Glutamatergic neuron (in vitro differentiated cells): Measurements from ENCODE around the gene GRIK4. TPM values are rescaled to one million over a fixed set of nuclear protein-coding genes. Genes with fewer than 3 reads are reported as not detected.

ENCODE experiments used
- DNase-seq: peaks from one replicate; pipeline ENCODE4 v3.0.0; 2022
- H3K27ac Mint-ChIP-seq: one replicate; pipeline ENCODE4 v1.8.0; 2020; ENCODE audit warnings: mild to moderate bottlenecking, mixed read lengths, inconsistent platforms; ENCODE audit not compliant: unreplicated experiment
- H3K27me3 Mint-ChIP-seq: one replicate; pipeline ENCODE4 v1.8.0; 2020; ENCODE audit warnings: mild to moderate bottlenecking, moderate library complexity, mixed read lengths, inconsistent platforms; ENCODE audit not compliant: unreplicated experiment
- H3K36me3 Mint-ChIP-seq: one replicate; pipeline ENCODE4 v1.8.0; 2020; ENCODE audit warnings: mild to moderate bottlenecking, mixed read lengths, inconsistent platforms; ENCODE audit not compliant: unreplicated experiment
- H3K4me1 Mint-ChIP-seq: one replicate; pipeline ENCODE4 v1.8.0; 2020; ENCODE audit warnings: mild to moderate bottlenecking, low read depth, mixed read lengths, inconsistent platforms; ENCODE audit not compliant: unreplicated experiment
- H3K4me3 Mint-ChIP-seq: one replicate; pipeline ENCODE4 v1.8.0; 2020; ENCODE audit warnings: mild to moderate bottlenecking, mixed read lengths, inconsistent platforms; ENCODE audit not compliant: unreplicated experiment
- H3K9me3 Mint-ChIP-seq: one replicate; pipeline ENCODE4 v1.8.0; 2020; ENCODE audit warnings: mild to moderate bottlenecking, moderate library complexity, mixed read lengths, inconsistent platforms; ENCODE audit not compliant: unreplicated experiment
- total RNA-seq: library from RNA; stranded (reverse); fragmentation: NEBNext Ultra II Directional; extraction: Animal tissue kit (Norgen Biotek cat#: 25700); gene quantifications from one replicate; pipeline ENCODE4 v1.2.1, GENCODE V29; 2021; ENCODE audit not compliant: unreplicated experiment
- TF ChIP-seq, protein P1 (sequence below): fragments of 200-600 bp; sonication (generic); IDR thresholded peaks from one replicate; pipeline ENCODE4 v1.5.0; 2021; ENCODE audit not compliant: partially characterized antibody, unreplicated experiment

Gene GRIK4
- total RNA-seq, 1 donor from 2014 or later, result 3.6 TPM

DNA sequence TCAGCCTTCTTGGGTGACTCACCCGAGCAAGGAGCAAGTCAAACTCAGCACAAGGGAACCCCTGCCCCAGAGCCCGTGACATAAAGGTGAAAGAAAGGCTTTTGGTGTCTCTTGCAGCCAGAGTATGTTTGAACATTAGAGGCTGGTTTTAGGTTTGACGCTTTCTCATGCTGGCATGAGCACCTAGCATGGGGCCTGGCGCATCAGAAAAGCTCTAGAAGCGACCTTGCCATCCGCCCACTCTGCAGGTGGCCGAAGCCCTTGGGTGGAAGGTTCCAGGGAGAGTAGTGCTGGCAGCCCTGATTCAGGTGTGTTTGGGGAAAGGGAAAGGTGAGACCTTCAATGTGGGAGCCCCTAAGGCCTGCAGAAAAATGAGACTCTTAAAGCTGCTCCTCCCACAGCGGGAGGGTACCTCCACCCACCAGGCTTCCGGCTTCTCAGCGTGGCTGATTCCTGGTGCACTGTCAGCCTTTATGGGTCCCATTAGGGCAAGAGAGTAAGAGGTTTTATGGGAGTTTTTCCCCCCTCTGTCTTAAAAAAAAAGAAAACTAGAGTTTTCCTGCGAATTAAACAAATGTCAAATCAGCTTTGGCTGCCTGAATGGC lies 88.4 kb downstream of the GRIK4 start:
- no peaks in the 10 kb centered on the region for H3K36me3 Mint-ChIP-seq
- DNase-seq, result no peak
- no peak overlapping the region for H3K4me3 Mint-ChIP-seq
- H3K4me1 Mint-ChIP-seq, result peaks cover 1% of the 10 kb centered on the region
- H3K27ac Mint-ChIP-seq, result no peak overlapping the region
- peaks cover 7% of the 10 kb centered on the region for H3K27me3 Mint-ChIP-seq
- TF ChIP-seq, protein P1, sequence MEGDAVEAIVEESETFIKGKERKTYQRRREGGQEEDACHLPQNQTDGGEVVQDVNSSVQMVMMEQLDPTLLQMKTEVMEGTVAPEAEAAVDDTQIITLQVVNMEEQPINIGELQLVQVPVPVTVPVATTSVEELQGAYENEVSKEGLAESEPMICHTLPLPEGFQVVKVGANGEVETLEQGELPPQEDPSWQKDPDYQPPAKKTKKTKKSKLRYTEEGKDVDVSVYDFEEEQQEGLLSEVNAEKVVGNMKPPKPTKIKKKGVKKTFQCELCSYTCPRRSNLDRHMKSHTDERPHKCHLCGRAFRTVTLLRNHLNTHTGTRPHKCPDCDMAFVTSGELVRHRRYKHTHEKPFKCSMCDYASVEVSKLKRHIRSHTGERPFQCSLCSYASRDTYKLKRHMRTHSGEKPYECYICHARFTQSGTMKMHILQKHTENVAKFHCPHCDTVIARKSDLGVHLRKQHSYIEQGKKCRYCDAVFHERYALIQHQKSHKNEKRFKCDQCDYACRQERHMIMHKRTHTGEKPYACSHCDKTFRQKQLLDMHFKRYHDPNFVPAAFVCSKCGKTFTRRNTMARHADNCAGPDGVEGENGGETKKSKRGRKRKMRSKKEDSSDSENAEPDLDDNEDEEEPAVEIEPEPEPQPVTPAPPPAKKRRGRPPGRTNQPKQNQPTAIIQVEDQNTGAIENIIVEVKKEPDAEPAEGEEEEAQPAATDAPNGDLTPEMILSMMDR, result no peak
- no peaks in the 10 kb centered on the region for H3K9me3 Mint-ChIP-seq

DNA sequence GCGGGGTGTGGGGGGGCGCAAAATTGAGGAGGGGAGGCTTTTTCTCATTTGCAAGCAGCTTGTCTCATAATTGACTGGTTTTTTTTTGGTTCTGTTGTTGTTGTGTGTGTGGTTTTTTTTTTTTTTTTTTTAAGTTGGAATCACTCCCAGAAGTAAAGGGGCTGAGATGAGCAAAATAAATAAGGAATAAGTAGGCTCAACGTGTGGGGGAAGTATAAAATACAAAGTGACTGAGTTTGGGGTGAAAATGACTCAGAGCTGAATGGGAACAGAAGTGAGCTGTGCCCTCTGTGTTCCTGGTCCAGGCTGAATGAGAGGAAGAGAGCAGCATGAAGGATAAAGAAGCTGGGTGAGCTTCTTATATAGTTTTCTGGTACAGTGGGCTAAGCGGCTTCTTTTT lies 90.0 kb downstream of the GRIK4 start:
- Mint-ChIP-seq H3K4me1 (peaks cover 1% of the 10 kb centered on the region), H3K36me3 (no peaks in the 10 kb centered on the region), H3K9me3 (no peaks in the 10 kb centered on the region), H3K27ac (no peak overlapping the region), H3K4me3 (no peak overlapping the region), H3K27me3 (peaks cover 5% of the 10 kb centered on the region)
- no peak for DNase-seq
- TF ChIP-seq, protein P1, result no peak

DNA sequence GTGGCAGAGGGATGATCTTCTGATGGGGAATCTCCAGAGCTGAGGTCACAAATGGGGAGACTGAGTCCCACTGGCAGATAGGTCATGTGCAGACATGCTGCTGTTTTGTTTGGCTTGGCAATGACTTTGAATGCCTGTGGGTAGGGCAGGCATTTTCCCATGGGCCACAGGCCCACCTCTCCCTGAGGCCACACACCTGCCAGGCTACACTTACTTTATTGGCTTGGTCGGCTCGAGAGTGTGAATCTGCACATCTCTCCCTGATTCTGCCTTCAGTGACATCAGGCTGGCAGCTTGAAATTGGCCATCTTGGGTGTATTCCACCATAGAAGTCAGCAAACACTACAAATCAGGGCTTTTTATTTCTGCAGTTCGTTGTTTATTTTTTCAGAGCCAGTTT lies 91.5 kb downstream of the GRIK4 start:
- no peak overlapping the region for H3K4me3 Mint-ChIP-seq
- DNase-seq, result no peak
- H3K9me3 Mint-ChIP-seq, result no peaks in the 10 kb centered on the region
- TF ChIP-seq, protein P1, result no peak
- H3K27me3 Mint-ChIP-seq, result peaks cover 8% of the 10 kb centered on the region
- H3K4me1 Mint-ChIP-seq, result peaks cover 1% of the 10 kb centered on the region
- H3K36me3 Mint-ChIP-seq, result peaks cover 4% of the 10 kb centered on the region
- H3K27ac Mint-ChIP-seq, result no peak overlapping the region

DNA sequence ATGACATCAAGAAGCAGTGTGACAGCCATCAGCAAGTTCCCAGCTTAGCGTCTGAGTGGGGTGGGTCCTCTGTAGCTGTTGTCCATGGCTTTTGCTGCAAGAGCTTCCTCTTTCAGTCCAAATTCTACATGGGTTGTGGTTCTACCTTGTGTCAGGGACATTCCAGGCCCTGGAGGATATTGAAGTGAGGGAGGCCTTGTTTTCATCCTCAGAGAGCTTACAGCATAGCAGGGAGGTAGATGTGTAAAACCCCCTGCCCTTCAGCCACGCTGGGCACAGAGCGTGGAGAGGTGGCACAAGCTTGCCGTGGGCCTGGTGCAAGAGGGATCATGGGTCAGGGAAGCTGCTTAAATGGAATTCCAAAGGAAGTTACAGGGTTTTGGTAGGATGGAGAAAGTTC lies 93.9 kb downstream of the GRIK4 start:
- no peak for DNase-seq
- Mint-ChIP-seq H3K9me3 (no peaks in the 10 kb centered on the region), H3K4me3 (no peak overlapping the region), H3K27me3 (peaks cover 8% of the 10 kb centered on the region), H3K27ac (no peak overlapping the region), H3K4me1 (peaks cover 5% of the 10 kb centered on the region), H3K36me3 (peaks cover 4% of the 10 kb centered on the region)
- TF ChIP-seq, protein P1, result no peak

DNA sequence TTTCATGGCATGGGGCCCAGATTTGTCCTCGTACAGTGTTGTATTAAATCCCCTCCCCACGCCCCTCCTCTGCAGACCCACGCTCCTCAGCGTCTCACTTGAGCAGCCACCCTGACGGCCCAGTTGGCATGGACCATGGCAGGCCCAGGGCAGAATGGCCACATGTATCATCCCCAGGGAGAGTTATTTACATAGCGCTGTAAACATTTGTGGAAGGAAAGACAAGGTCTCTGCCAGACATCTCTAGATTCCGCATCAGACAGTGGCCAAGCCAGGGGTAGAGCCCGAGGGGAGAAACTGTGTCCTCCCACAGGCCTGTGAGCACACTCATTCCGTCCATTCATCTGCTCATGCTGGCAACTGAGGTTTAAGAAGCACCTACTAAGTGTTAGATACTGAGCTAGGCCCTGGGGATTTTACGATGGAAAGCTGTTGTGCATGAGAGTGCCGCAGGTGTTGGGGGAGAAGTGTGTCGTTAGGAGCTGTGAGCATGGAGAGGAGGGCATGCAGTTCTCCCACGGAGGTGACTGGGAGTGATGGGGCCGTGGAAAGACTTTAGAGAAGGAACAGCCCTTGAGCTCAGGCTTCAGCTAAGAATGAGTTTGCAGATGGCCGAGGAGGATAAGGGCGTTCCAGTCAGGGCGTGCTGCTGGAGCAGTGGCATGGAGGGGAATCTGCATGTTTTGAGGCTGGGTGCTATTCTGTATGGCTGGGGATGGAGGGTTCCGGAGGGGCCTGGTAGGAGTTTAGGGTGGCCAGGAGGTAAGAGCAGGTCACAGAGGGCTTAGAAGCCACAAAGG lies 94.9 kb downstream of the GRIK4 start:
- Mint-ChIP-seq H3K9me3 (no peaks in the 10 kb centered on the region), H3K27ac (no peak overlapping the region), H3K4me3 (no peak overlapping the region), H3K4me1 (peaks cover 9% of the 10 kb centered on the region), H3K36me3 (peaks cover 4% of the 10 kb centered on the region), H3K27me3 (peaks cover 7% of the 10 kb centered on the region)
- TF ChIP-seq, protein P1, result no peak
- DNase-seq, result no peak
